HCT116 (cell line): ENCODE data around the gene IZUMO1R.

Experiments
- CEBPB ChIP-seq: IDR thresholded peaks from 2 replicates; pipeline ENCODE4 v1.6.1; 2012; ENCODE audit warnings: low read depth
- CTCF ChIP-seq, 3 experiments: fragments of 200-600 bp in 1 of 3; sonication (generic) in 1 of 3; IDR thresholded peaks in 2 of 3; conservative IDR thresholded peaks in 1 of 3; 2 replicates each; pipeline ENCODE4 v1.5.1; 2012 to 2017; ENCODE audit warnings: low read depth in 2 of 3, low read length in 2 of 3, antibody characterized with exemption in 1 of 3, borderline replicate concordance in 1 of 3, control low read depth in 1 of 3, mild to moderate bottlenecking in 1 of 3, mixed read lengths in 1 of 3, mixed run types in 1 of 3, moderate library complexity in 1 of 3; ENCODE audit not compliant: insufficient read depth in 1 of 3
- EZH2 ChIP-seq: fragments of 200-600 bp; sonication (generic); IDR thresholded peaks from 2 replicates; pipeline ENCODE4 v1.6.1; 2017; ENCODE audit warnings: antibody characterized with exemption, mixed run types
- EZH2phosphoT487 ChIP-seq: fragments of 200-600 bp; IDR thresholded peaks from 2 replicates; pipeline ENCODE4 v1.6.1; 2018; ENCODE audit warnings: antibody characterized with exemption, borderline replicate concordance
- POLR2A ChIP-seq: IDR thresholded peaks from 2 replicates; pipeline ENCODE4 v1.7.0; 2011; ENCODE audit warnings: borderline replicate concordance; ENCODE audit not compliant: insufficient read depth, insufficient read length; ENCODE audit errors: extremely low read depth
- RAD21 ChIP-seq: IDR thresholded peaks from 2 replicates; pipeline ENCODE4 v1.6.1; 2012; ENCODE audit warnings: low read depth, mild to moderate bottlenecking
- SIN3A ChIP-seq: IDR thresholded peaks from 2 replicates; pipeline ENCODE4 v1.6.1; 2012; ENCODE audit warnings: low read depth
- SP1 ChIP-seq: IDR thresholded peaks from 2 replicates; pipeline ENCODE4 v1.6.1; 2012; ENCODE audit warnings: low read depth
- ZFX ChIP-seq: fragments of 450-650 bp; IDR thresholded peaks from 2 replicates; pipeline ENCODE4 v1.6.1; 2017
- ZNF274 ChIP-seq: fragments of 200-500 bp; sonication (Bioruptor generic); IDR thresholded peaks from 2 replicates; pipeline ENCODE4 v1.6.1; 2014; ENCODE audit warnings: mild to moderate bottlenecking, low read depth, low read length, inconsistent platforms
- TF ChIP-seq, protein P1 (sequence below): IDR thresholded peaks from 2 replicates; pipeline ENCODE4 v1.6.1; 2012

DNA sequence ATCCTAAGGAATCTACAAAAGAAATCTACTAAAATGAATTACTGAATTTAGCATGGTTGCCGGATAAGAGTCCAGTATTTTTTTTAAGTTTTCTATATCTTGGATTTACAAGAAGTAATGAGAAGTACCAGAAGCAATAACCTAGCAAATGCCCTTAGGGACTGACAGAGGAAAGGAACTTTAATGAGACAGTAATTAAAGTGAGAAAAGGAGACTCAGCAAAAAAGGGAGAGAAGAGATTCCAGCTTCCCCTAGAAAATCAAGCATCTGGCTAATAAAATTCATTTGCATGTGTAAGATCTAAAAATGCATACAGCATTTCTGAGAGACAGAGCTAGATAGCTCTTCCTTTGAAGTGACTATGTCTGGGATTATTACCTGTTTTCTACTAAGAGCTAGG lies 39.1 kb downstream of the IZUMO1R start:
- no peak for TF ChIP-seq CTCF (IDR thresholded peaks at IDR 0.05 in 2 of 3, conservative IDR thresholded peaks at IDR 0.05 in 1 of 3; ENCODE audit: borderline replicate concordance in 1 of 3, insufficient read depth in 1 of 3, low read depth in 2 of 3, low read length in 2 of 3)
- TF ChIP-seq ZNF274 = no peak
- TF ChIP-seq POLR2A = no peak
- no peak for TF ChIP-seq RAD21
- TF ChIP-seq, protein P1, sequence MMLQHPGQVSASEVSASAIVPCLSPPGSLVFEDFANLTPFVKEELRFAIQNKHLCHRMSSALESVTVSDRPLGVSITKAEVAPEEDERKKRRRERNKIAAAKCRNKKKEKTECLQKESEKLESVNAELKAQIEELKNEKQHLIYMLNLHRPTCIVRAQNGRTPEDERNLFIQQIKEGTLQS = no peak
- no peak for TF ChIP-seq SIN3A
- no peak for TF ChIP-seq CEBPB
- TF ChIP-seq EZH2 = no peak
- no peak for TF ChIP-seq EZH2phosphoT487
- no peak for TF ChIP-seq SP1
- TF ChIP-seq ZFX = no peak
